ENCODE data around the gene HAPLN3.

HAPLN3 gene

GRCh38 chr15:88828791-88829190, 66.6 kb downstream of the HAPLN3 start:
- H3K4me3 ChIP-seq (ENCODE audit: insufficient read length, low read depth), result no peak overlapping the region
- no peak overlapping the region for H3K9ac ChIP-seq (ENCODE audit: insufficient read length, low read depth)
- peaks cover 1% of the 10 kb centered on the region for H3K4me1 ChIP-seq (ENCODE audit: insufficient read depth, insufficient read length)
- TF ChIP-seq SUZ12 (IDR thresholded peaks at IDR 0.05; ENCODE audit: extremely low read depth, insufficient read depth, insufficient read length) (no peak), ZNF274 (IDR thresholded peaks at IDR 0.05; ENCODE audit: low read depth, low read length) (no peak), YY1 (IDR thresholded peaks at IDR 0.05; ENCODE audit: insufficient read depth, insufficient read length) (no peak)
- H3K27me3 ChIP-seq (ENCODE audit: insufficient read depth, insufficient read length), result no peaks in the 10 kb centered on the region
- no peaks in the 10 kb centered on the region for H3K36me3 ChIP-seq (ENCODE audit: insufficient read depth, insufficient read length, low read length)
- no peak for DNase-seq (ENCODE audit: low read depth, low spot score)
- H3K9me3 ChIP-seq (ENCODE audit: insufficient read depth, low read length), result no peaks in the 10 kb centered on the region
